ENCODE results near the gene C20orf204.

DNA sequence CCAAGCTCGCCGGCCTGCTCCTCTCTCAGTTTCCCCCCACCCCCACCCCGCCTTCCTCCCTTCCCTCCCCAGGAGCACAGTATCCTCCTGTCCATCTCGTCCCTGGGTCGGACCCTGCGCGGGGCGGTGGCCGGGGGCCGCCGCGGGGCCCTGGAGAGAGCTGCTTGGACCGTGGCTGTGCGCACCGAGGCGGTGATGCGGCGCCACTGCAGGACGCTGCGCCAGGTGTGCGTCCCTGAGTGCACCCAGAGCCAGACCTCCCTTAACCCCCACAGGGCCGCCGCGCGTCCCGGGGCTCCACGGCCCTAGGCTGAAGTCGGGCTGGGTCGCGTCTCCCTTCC is 2.2 kb downstream of the C20orf204 start:
- TF ChIP-seq EZH2 (IDR thresholded peaks at IDR 0.05; ENCODE audit: borderline replicate concordance, low read length) = no peak
- TF ChIP-seq, protein P1, sequence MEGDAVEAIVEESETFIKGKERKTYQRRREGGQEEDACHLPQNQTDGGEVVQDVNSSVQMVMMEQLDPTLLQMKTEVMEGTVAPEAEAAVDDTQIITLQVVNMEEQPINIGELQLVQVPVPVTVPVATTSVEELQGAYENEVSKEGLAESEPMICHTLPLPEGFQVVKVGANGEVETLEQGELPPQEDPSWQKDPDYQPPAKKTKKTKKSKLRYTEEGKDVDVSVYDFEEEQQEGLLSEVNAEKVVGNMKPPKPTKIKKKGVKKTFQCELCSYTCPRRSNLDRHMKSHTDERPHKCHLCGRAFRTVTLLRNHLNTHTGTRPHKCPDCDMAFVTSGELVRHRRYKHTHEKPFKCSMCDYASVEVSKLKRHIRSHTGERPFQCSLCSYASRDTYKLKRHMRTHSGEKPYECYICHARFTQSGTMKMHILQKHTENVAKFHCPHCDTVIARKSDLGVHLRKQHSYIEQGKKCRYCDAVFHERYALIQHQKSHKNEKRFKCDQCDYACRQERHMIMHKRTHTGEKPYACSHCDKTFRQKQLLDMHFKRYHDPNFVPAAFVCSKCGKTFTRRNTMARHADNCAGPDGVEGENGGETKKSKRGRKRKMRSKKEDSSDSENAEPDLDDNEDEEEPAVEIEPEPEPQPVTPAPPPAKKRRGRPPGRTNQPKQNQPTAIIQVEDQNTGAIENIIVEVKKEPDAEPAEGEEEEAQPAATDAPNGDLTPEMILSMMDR (conservative IDR thresholded peaks at IDR 0.05 in 1 of 2, IDR thresholded peaks at IDR 0.05 in 1 of 2; ENCODE audit: extremely low read depth in 1 of 2, insufficient read depth in 1 of 2, low read depth in 1 of 2, low read length in 2 of 2) = no peak
